GM19328 (cell line): ENCODE data around the gene GALNT17.

Experiments
- ATAC-seq: cut with Tn5 transposase; IDR thresholded peaks from one replicate; pipeline ENCODE4 v1.9.1; 2021; ENCODE audit warnings: mild to moderate bottlenecking, moderate library complexity; ENCODE audit not compliant: unreplicated experiment

GALNT17 gene

DNA sequence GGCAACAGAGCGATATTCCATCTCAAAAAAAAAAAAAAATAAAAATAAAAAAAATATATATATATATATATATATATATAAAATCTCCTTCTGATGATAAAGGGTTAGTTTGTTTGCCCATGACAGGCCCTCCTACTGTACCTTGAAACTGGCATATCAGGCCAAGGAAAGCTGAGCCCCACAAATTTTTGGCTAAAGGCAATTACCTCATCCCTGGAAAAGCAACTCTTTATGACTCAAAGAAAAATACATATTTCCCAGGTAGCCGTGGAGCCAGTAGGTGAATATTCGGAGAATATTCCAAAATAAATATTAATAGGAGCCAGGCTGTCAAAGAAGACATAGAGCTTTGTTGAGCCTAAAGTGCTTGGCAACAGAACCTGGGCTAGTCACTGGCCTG, 245.1 kb downstream of the GALNT17 start:
- no peak for ATAC-seq

DNA sequence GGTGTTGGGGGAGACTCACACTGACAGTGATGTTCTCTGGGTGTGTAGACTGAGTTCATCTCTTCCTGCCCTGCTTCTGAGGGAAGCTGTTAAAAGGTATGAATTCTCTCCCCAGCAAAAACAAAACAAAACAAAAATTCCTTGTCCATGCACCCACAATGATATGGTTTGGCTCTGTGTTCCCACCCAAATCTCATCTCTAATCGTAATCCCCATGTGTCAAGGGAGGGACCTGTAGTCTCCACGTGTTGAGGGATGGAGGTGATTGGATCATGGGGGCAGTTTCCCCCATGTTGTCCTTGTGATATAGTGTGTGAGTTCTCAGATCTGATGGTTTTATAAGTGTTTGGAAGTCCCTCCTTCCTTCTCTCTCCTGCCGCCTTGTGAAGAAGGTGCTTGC, 245.5 kb downstream of the GALNT17 start:
- ATAC-seq = no peak

DNA sequence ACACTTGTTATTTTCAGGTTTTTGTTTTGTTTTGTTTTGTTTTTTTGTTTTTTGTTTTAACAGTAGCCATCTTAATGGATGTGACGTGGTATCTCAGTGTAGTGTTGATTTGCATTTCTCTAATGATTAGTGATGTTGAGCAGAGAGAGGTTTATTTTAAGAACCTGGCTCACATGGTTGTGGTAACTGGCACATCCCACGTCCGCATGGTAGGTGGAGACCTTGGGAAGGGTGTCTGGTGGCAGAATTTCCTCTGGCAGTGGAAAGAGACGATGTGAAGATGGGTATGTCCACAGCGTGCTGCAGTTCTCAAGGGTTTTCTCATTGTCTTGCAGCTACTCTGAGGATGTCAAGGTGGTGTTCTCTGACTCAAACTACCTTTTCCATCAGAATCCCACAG, 252.2 kb downstream of the GALNT17 start:
- no peak for ATAC-seq

DNA sequence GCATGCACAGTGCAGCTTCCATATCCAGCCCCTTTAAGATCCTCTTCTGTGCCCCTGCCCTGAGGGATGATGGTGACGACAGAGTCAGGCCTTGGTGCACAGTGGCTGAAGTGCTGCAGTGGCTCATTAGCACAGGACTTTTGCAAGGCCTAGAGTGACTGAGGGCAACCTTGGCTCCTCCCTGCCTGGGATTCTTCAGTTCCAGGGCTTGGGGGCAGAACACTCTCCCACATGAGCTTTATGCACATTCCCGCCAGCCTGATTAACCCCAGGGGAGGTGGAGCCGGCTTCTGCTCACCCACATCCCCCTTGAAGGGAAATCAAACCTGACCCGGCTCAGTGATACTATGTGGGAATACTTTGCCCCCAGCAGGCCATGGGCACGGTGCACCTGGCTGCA, 253.4 kb downstream of the GALNT17 start:
- ATAC-seq = no peak

DNA sequence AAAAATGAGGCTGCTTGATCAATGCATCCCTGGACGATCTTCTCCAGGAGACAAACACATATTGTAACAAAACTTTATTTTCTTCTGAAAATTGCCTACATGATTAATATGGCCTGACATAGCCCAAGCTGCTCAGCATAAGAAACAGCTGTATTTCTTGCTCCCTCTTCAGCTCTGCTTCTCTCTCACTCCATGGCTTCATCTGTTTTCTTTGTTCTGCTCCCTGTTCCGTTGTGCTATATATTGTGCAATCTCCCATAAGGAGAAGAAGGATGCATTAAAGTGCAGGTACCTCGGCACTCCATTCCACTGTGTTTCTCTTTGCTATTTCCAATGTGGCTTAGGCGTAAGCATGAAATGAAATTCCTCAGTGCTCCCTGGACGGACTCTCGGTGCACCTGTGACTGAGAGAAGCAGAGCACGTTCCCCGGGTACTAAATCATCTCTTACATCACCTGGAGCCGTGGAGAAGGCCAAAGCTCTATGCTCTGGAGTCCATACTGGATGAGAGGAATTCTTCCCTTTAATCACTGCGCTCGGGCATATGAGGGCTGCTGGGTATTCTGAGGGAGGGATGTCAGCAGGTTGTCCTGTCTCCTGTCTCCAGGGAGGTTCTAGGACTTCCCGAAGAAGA, 254.3 kb downstream of the GALNT17 start:
- ATAC-seq = no peak

DNA sequence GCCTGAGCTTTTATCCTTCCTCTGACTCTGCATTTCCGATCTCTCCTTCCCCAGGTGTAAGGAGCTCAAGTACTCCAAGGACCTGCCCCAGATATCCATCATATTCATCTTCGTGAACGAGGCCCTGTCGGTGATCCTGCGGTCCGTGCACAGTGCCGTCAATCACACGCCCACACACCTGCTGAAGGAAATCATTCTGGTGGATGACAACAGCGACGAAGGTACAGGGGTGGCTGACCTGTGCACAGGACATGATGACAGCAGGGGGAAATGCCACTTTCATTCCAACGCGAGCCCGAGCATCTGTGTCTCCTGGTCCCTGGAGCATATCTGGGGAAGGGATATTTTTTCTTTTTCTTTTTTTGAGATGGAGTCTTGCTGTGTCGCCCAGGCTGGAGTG, 256.2 kb downstream of the GALNT17 start:
- ATAC-seq = no peak

DNA sequence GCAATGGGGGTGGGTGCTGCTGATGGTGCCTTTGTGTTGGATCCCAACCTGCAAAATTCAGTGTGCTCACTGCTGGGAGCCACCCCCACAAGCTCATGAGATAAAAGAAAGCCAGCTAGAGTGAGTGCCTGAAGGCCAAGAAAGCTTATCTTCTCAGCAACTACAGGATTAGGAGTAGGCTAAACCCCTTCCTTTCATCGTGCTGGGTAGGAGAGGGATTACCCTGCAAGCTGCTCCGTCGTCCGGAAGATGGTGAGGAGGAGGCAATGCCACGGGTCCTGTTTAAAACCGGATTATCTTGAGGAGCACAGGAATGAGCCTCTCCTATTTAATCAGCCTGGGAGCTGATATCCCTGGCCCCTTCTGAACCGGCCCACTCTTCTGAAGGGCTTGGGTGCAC, 258.0 kb downstream of the GALNT17 start:
- ATAC-seq = no peak

DNA sequence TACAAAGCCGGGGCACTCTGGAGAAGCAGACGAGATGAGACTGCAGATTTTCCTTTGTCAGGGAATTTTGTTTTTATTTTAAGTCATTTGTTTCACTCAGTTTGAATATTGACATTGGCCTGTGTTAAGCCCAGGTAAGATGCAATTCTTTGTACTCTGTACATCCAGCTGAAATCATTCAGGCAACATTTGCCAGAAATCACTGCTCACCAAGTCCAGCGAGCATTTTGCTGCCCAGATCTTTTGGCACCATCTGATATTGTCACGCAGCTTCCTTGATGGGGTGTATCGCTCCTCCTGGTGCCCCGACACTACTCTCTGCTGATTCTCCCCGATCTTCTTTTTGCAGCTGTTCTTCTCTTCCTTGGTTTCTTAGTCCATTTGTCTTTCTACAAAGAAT, 261.7 kb downstream of the GALNT17 start:
- ATAC-seq = no peak

DNA sequence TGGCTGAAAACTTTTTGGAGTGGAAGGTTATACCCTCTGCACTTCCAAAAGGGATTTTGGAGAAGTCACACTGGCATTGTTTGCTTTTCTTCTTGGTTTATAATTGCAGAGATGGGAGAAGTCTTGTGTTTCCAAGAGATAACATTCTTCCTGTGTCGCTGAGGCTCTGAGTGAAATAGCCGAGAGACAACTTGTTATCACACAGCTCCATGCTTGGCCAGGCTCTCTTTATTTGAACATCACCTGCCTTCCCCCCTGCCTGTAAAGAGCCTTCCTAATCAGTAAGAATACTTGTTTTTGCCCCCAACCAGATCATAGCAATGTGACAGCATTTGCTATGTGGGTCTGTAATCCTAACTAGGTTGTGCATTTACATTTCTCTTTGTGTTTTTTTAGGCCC, 270.7 kb downstream of the GALNT17 start:
- no peak for ATAC-seq

DNA sequence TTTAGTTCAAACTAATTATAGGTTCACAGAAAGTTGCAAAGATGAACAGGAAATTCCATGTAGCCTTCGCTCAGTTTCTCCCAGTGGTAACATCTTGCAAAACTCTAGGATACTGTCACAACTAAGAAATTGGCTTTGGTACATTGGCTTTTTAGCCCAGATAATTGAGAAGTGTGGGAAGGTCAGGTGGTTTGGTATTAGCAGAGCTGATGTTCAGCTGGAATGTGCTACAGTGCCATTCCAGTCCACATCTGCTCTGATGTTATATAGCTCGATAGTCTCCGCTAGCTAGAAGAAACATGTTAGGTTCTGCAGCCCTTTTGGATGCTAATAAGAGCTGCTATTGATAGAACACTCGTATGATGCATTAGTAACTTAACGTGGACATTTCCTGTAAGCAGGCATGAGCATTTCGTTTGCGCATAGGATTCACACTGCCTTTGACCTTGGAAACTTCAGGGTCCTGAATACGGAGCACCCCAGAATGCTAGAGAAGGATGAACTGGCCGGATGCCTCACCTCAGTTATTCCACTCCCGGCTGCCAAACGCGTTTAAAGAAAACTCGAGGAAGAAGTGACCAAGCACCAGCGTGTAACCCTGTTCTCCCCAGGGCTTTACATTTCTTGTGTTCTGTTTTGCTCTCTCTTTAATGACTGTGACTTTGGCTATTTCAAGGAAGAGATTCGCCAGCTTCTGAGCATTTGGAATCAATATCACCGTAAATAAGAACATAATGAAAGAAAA, 271.4 kb downstream of the GALNT17 start:
- no peak for ATAC-seq

DNA sequence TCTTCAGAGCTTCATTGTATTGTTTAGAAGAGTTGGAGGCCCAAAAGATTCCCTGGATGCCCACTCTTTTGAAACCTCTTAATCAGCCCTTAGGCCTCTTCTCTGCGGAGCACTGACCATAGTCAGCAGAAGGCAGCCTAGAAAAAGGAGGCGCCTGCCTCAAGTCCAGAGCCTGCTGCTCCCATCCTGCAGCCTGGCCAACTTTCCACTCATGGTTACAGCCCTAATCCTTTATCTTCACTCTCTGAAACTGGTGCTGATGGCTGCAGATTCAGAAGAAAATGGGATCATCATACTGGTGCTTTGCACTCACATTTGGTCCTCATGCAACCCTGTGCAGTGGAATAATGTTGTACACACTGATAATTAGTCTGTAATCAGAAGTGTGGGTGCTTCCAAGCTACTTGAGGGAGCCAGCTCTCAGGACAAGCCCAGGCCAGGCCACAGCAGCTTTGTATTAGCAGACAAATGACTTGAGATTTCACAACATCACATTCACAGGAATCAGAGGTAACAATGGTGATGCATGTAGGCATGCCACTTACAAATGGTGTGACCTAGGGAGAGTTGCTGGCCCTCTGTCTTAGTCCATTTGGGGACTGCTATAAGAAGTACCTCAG, 272.9 kb downstream of the GALNT17 start:
- no peak for ATAC-seq

DNA sequence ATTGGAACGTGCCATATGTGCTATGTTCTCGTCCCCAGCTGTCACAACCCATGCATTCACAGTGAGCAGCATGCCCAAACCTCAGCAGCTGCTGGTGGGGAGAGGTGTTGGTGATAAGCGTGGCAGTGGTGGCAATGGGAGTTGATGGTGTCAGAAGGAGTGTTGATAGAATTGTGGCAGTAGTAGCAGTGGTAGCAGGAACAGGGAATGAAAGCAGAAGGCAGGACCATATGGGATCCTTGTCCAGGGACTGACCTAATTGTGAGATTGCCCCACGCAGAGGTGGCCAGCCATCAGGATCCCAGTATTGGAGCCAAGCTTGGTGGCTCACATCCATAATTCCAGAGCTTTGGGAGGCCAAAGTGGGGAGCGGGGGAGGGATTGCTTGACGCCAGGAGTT, 276.3 kb downstream of the GALNT17 start:
- no peak for ATAC-seq

DNA sequence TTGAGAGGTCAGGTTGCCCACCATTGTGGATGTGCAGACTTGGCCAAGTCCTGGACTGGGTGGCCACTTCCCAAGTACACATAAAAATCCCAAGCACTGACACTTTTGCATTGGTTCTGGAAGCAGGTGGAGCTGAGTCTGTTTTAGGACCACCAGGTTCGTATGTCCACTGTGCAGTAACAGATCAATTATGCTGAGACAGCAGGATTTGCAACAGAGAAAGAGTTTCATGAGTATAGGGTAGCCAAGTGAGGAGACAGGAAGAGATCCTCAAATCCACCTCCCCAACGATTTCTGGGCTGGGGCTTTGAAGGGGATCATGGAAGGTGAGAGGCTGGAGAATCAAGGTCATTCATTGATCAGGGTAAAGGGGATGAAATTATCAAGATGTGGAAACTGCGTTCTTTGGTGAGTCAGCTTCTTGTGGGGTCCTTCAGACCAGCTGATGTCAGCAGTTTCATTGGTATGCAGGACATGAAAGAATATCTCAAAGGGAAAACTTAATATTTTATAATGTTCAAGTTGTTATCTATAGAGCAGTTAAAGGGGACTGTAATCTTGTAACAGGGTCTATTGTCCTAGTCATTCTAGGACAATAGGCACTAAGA, 277.7 kb downstream of the GALNT17 start:
- no peak for ATAC-seq

DNA sequence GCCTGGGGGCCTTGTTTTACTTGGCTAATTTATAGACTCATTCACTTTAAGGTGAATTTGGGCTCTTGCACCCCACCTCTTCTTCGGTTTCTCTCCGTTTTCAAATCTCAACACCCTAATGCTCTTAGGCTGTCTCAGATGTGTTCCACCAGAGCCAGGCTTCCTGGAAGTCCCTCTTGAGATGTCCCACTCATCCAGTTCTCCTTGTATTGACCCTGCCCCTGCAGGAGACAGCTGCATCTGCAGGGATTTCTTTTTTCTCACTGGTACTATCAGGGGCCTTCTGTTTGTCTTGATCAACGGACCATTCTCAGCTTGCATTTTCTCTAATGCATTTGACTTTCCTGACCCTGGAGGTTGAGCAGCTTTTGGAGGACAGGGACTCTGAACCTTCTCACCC, 279.5 kb downstream of the GALNT17 start:
- ATAC-seq = no peak

DNA sequence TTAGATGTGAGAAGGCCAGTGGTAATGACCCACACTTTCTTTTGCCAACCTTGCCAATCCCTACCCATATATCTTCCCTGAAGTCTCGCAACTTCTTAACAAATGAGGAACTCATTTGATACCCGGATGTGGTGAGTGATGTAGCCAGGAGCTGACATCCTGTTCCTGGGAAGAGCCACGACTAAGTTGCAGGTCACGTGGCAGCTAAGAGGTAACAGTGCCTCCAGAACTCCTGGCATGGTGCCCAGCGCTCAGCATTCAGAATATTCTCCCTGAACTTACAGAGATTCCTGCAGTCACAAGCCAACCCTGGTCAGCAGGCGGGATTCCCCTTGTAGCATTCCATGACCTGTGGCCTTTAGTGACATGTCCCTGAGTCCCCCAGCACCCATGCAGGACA, 282.5 kb downstream of the GALNT17 start:
- ATAC-seq = no peak

DNA sequence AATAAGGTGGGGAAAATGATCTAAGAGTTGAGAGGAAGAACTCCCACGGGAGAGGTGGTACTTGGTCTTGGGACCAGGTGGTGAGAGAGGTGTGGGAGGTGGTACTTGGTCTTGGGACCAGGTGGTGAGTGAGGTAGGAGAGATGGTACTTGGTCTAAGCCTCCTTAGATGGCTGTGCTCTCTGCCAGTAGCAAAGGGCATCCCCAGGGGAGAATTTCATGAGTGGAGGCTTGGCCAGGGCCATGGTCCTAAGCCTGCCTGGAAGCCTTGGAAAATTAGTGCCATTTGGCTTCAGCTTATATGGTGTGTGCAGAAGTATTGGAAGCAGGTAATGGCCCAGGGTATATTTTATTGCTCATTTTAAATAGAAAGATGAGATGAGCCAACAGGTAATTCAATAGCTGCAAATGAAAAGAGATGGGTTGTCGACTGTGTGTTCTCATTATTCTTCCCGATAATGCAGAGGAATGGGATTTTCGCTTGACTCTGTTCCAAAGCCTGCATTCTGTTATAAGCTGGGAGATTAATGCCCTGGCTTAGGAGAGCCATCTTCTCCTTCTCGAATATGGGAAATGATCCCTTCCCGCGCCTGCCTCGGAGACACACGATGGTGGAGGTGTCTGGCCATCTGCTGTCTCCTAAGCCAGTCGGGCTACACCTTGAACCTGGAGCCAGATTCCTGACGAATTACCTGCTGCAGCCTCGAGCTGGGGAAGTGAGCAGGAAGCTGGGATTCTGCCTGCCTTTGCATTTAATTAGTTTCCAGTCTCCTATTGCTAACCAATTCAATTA, 287.8 kb downstream of the GALNT17 start:
- ATAC-seq = no peak

DNA sequence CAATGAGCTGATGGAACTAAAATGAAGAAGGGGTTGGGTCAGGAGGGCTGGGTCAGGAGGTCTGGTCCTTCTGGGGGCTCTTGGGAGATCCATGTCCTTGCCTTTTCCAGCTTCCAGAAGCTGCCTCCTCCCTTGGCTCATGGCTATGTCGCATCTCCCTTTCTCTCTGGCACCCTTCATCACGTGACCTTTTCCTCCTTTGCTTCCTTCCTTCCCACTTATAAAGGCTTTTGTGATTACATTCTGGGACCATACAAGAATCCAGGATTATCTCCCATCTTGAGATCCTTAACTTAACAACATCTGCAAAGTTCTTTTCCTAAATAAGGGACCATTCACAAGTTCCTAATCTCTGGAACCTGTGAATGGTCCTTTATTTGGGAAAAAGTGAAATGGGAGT, 290.2 kb downstream of the GALNT17 start:
- no peak for ATAC-seq

DNA sequence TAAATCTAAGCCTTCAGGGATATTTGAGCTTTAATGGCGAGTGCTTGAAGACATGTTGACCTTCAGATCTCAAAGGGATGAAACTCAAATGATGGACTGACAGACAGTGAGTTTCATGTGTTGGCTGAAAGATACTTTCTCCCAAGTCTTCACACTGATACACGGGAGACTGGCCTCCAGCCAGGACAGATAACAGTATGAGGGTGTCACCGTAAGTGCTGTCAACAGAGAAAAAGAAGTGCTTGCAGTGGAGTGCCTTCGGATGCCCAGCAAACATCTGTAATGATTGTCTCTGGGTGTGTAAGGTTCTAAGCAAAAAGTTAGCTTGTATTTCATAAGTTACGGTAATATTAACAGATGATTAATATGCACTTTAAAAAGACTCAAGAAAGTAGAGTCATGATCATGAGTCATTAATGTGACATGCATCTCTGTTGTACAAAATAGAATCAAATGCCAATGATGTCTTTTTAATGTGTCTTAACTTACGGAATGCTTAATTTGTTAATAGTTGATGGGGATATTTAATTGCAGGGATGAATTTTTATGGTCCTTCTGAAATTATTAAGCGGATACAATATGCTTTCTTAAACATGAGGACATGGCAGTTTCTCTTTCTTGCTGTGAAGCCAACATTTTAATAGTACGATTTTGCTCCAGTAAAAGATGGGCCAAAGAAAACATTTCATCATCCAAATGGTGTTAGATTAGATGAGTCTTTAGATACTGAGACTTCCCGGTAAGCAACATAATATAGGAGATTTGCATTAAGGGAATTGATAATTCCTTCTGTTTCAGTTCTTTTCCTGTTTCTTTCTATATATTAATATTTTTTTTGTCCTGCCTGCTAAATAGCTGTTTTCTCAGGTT, 292.5 kb downstream of the GALNT17 start:
- ATAC-seq = no peak

DNA sequence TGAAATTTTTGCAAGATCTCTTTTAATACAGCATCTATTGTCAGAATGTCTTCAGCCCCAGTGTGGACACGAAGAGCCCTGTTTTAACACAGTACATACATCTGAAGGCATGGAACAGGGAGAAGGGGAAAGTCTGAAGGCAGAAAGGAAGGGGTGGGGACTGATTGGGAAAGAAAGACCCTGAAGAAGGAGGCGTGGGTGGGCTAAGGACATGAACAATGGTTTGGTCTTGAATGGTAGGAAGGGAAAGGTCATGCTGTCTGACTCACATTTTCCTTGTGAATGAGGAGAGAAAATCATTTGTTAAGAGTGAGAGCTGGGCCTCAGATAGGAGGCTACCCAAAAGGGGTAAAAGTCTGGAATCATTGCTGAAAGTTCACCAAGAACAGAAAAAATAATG, 297.1 kb downstream of the GALNT17 start:
- no peak for ATAC-seq

DNA sequence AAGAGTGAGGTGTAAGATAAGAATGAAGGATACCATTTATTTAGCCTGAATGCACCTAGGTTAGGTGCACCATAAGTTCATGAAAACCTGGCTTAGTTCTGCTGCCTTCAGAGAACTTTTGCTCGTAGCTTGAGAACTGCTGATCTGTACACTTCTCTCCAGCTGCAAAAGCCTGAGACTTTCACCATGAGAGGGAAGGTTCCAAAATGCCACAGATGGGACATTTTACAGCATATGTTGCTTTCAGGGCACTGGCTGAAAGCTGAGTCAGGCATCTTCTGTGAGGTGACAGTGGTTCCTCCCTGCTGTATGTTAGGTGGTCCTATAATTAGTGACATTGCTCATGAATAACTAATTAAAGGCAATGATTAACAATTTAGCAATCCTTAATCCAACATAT, 298.3 kb downstream of the GALNT17 start:
- no peak for ATAC-seq
